GM12892 (cell line): ENCODE results near the gene WNT5A.

Source experiments
- POLR2A ChIP-seq: IDR thresholded peaks from 2 replicates; pipeline ENCODE4 v1.6.1; 2011; ENCODE audit warnings: low read depth, low read length, control low read depth
- POLR2AphosphoS5 ChIP-seq: IDR thresholded peaks from 2 replicates; pipeline ENCODE4 v1.6.1; 2011; ENCODE audit warnings: low read depth, low read length, control low read depth

DNA sequence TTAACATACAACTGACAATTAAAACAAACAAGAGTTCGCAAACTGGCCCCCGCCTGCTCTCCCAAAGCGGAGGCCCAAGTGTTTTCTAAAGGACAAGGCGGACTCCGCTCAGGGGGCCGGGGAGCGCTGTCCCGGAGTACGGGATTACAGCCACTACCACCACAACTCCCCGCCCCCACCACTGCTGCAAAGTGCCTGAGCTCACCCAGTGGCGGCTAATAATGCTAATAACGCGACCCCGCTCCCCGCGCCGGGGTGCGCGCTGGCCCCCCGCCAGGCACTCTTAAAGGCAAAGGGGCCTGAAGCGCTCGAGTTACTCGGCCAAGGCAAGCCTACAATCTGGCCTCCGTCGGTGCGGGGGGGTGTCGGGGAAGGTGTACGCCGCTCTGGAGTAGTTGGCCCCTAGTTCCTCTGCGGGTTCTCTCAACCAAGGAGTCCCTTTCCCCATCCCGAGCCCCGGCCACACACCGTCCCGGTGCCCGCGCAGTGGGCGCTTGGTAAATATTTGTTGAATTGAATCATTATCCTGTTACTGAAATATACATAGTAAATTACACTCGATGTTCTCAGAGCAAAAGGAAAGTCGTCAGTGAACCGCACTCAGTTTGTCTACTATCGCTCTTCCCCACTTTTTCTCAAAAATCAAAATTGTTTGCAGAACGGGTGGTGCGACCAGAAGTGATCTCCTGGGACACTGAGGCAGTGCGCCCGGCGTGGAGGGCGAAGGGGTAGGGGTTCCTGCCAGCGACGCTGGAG lies 827 bp downstream of the WNT5A start:
- TF ChIP-seq POLR2AphosphoS5 (no peak), POLR2A (no peak)
